PC-9 (cell line): ENCODE results near the gene BANP.
"Not testable (repeated sequence)": the region's sequence is repeated elsewhere in the genome, so short reads cannot be mapped to it uniquely, and the experiment has no call there.

ENCODE experiments used
- CTCF ChIP-seq: fragments of 200-600 bp; sonication (generic); conservative IDR thresholded peaks from 2 replicates; pipeline ENCODE4 v1.6.1; 2017; ENCODE audit warnings: mixed run types, antibody characterized with exemption, mild to moderate bottlenecking, moderate library complexity
- EZH2 ChIP-seq: fragments of 200-600 bp; sonication (generic); IDR thresholded peaks from 2 replicates; pipeline ENCODE4 v1.8.0; 2017; ENCODE audit warnings: antibody characterized with exemption, low read depth

- TF ChIP-seq CTCF, EZH2: not testable (repeated sequence)
Observed at GRCh38 chr16:88076932-88077320, 125.7 kb downstream of the BANP start.
